ENCODE measurements around the gene CUL4A.

- TF ChIP-seq, protein P1, sequence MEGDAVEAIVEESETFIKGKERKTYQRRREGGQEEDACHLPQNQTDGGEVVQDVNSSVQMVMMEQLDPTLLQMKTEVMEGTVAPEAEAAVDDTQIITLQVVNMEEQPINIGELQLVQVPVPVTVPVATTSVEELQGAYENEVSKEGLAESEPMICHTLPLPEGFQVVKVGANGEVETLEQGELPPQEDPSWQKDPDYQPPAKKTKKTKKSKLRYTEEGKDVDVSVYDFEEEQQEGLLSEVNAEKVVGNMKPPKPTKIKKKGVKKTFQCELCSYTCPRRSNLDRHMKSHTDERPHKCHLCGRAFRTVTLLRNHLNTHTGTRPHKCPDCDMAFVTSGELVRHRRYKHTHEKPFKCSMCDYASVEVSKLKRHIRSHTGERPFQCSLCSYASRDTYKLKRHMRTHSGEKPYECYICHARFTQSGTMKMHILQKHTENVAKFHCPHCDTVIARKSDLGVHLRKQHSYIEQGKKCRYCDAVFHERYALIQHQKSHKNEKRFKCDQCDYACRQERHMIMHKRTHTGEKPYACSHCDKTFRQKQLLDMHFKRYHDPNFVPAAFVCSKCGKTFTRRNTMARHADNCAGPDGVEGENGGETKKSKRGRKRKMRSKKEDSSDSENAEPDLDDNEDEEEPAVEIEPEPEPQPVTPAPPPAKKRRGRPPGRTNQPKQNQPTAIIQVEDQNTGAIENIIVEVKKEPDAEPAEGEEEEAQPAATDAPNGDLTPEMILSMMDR (IDR thresholded peaks at IDR 0.05; ENCODE audit: low read depth, low read length, poor library complexity, severe bottlenecking) = no peak
- no peak for TF ChIP-seq EZH2phosphoT487 (IDR thresholded peaks at IDR 0.05; ENCODE audit: borderline replicate concordance, low read length)
Measured at GRCh38 chr13:113204378-113204734, 5.1 kb upstream of the CUL4A start.
